OCI-LY3 (cell line): ENCODE measurements around the gene VPS72.

Experiments used
- H2AFZ ChIP-seq: fragments of 200-600, 300-600 bp; shearing (Covaris generic); 2 replicates; pipeline ENCODE4 v1.6.0; 2014; ENCODE audit warnings: antibody characterized with exemption, low read depth, low read length
- H3K27ac ChIP-seq: fragments of 200-600, 300-600 bp; sonication (generic); 2 replicates; pipeline ENCODE4 v1.5.1; 2014; ENCODE audit warnings: mild to moderate bottlenecking, low read length, moderate library complexity, mixed read lengths
- H3K27me3 ChIP-seq: fragments of 200-600, 300-600 bp; sonication (generic); 2 replicates; pipeline ENCODE4 v1.6.1; 2014; ENCODE audit warnings: low read depth, low read length, mixed read lengths
- H3K36me3 ChIP-seq: fragments of 200-600, 300-600 bp; sonication (generic); replicated peaks from 2 replicates; pipeline ENCODE3; 2014; ENCODE audit warnings: low read depth, low read length, mixed read lengths
- H3K4me1 ChIP-seq: fragments of 300-600, 200-600 bp; sonication (generic); 2 replicates; pipeline ENCODE4 v1.6.1; 2014; ENCODE audit warnings: low read length, mixed read lengths
- H3K4me2 ChIP-seq: fragments of 200-600, 300-600 bp; sonication (generic); 2 replicates; pipeline ENCODE4 v1.6.1; 2014; ENCODE audit warnings: low read length, mixed read lengths
- H3K4me3 ChIP-seq: fragments of 300-600, 200-600 bp; sonication (generic); 2 replicates; pipeline ENCODE4 v1.5.1; 2014; ENCODE audit warnings: antibody characterized with exemption, mild to moderate bottlenecking, low read length, moderate library complexity
- H3K79me2 ChIP-seq: fragments of 300-600, 200-600 bp; shearing (Covaris generic); 2 replicates; pipeline ENCODE4 v1.6.1; 2014; ENCODE audit warnings: mild to moderate bottlenecking, low read length, mixed read lengths
- H3K9ac ChIP-seq: fragments of 300-600, 200-600 bp; shearing (Covaris generic); 2 replicates; pipeline ENCODE4 v1.6.0; 2014; ENCODE audit warnings: mild to moderate bottlenecking, low read length, moderate library complexity
- H3K9me3 ChIP-seq: fragments of 200-600, 300-600 bp; shearing (Covaris generic); 2 replicates; pipeline ENCODE4 v1.6.1; 2014; ENCODE audit warnings: low read length, mixed read lengths; ENCODE audit not compliant: insufficient read depth
- H4K20me1 ChIP-seq: fragments of 200-600, 300-600 bp; sonication (generic); 2 replicates; pipeline ENCODE4 v1.6.1; 2016; ENCODE audit warnings: low read length, mixed read lengths; ENCODE audit not compliant: insufficient read depth
- CTCF ChIP-seq: fragments of 200-600, 300-600 bp; sonication (generic); IDR thresholded peaks from 2 replicates; pipeline ENCODE4 v1.5.1; 2014; ENCODE audit warnings: antibody characterized with exemption, low read length, low read depth
- EZH2phosphoT487 ChIP-seq: fragments of 200-600 bp; shearing (Covaris generic); IDR thresholded peaks from 2 replicates; pipeline ENCODE4 v1.6.1; 2018; ENCODE audit warnings: antibody characterized with exemption, mixed run types, low read depth

The VPS72 gene

GRCh38 chr1:151235235-151235634, 45.2 kb upstream of the VPS72 start:
- Histone ChIP-seq H4K20me1 (peaks cover 14% of the 10 kb centered on the region), H3K4me2 (no peak overlapping the region), H3K9ac (no peak overlapping the region), H3K27ac (no peak overlapping the region), H3K4me1 (peaks cover 18% of the 10 kb centered on the region), H3K27me3 (no peaks in the 10 kb centered on the region), H3K79me2 (peaks cover 12% of the 10 kb centered on the region), H3K4me3 (no peak overlapping the region), H3K9me3 (no peaks in the 10 kb centered on the region), H3K36me3 (peaks cover 80% of the 10 kb centered on the region), H2AFZ (no peak overlapping the region)
- TF ChIP-seq EZH2phosphoT487 = no peak

- no peaks in the 10 kb centered on the region for H3K27me3 ChIP-seq
- peaks cover 80% of the 10 kb centered on the region for H3K79me2 ChIP-seq
- no peak overlapping the region for H3K4me2 ChIP-seq
- no peak overlapping the region for H3K4me3 ChIP-seq
- no peaks in the 10 kb centered on the region for H3K4me1 ChIP-seq
- no peak overlapping the region for H3K27ac ChIP-seq
- no peaks in the 10 kb centered on the region for H3K9me3 ChIP-seq
- TF ChIP-seq EZH2phosphoT487 (no peak), CTCF (no peak)
- H3K36me3 ChIP-seq = peaks cover 35% of the 10 kb centered on the region
- H4K20me1 ChIP-seq = peaks cover 35% of the 10 kb centered on the region
- no peak overlapping the region for H2AFZ ChIP-seq
- H3K9ac ChIP-seq = no peak overlapping the region
Measured at GRCh38 chr1:151222130-151222529, 32.1 kb upstream of the VPS72 start.

- no peak overlapping the region for H3K9ac ChIP-seq
- peaks cover 32% of the 10 kb centered on the region for H3K36me3 ChIP-seq
- peaks cover 84% of the 10 kb centered on the region for H3K79me2 ChIP-seq
- H3K4me2 ChIP-seq = no peak overlapping the region
- no peaks in the 10 kb centered on the region for H3K4me1 ChIP-seq
- no peaks in the 10 kb centered on the region for H3K27me3 ChIP-seq
- no peaks in the 10 kb centered on the region for H3K9me3 ChIP-seq
- H3K4me3 ChIP-seq = no peak overlapping the region
- H2AFZ ChIP-seq = no peak overlapping the region
- no peak overlapping the region for H3K27ac ChIP-seq
- peaks cover 37% of the 10 kb centered on the region for H4K20me1 ChIP-seq
- TF ChIP-seq EZH2phosphoT487 = no peak
- TF ChIP-seq CTCF = no peak
Measured at GRCh38 chr1:151221616-151222015, 31.6 kb upstream of the VPS72 start.

GRCh38 chr1:151213560-151213959, 23.6 kb upstream of the VPS72 start:
- H3K4me2 ChIP-seq = no peak overlapping the region
- no peak overlapping the region for H3K9ac ChIP-seq
- no peaks in the 10 kb centered on the region for H3K27me3 ChIP-seq
- TF ChIP-seq CTCF (no peak), EZH2phosphoT487 (no peak)
- H2AFZ ChIP-seq = no peak overlapping the region
- no peak overlapping the region for H3K4me3 ChIP-seq
- peaks cover 54% of the 10 kb centered on the region for H4K20me1 ChIP-seq
- peaks cover 30% of the 10 kb centered on the region for H3K36me3 ChIP-seq
- no peaks in the 10 kb centered on the region for H3K9me3 ChIP-seq
- peaks cover 16% of the 10 kb centered on the region for H3K4me1 ChIP-seq
- peaks cover 100% of the 10 kb centered on the region for H3K79me2 ChIP-seq
- no peak overlapping the region for H3K27ac ChIP-seq
